Measurements from ENCODE around the gene SH3D21. TPM values are rescaled to one million over a fixed set of nuclear protein-coding genes. Genes with fewer than 3 reads are reported as not detected.

Gene SH3D21
- total RNA-seq, 4 donors from 2014 or later: 6.0 to 26.6 (median 16.0) TPM

DNA sequence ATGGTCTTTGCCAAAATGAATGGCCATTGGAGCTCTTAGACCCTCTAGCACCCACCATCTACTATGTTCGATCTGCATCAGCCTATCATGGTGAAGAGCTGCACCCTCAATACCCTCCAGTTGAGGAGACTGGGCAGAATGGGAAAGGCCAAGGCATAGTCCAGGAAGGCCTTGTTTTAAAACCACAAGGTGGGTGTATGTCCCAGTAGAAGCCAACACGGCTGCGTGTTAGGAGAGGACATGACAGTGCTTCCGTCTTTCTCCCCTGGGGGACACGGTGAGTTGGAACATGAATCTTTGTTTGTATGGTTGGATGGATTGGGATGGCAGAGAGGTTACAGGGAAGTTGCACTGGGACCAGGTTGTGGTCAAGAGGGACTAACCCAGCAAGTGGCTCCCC is 18.6 kb upstream of the SH3D21 start:
- TF ChIP-seq EP300 (IDR thresholded peaks at IDR 0.05): no peak
- TF ChIP-seq POLR2A (IDR thresholded peaks at IDR 0.05): no peak
- Histone ChIP-seq H3K4me1 (peaks cover 17% of the 10 kb centered on the region), H3K9me3 (no peaks in the 10 kb centered on the region), H3K27me3 (no peaks in the 10 kb centered on the region), H3K27ac (no peak overlapping the region), H3K36me3 (peaks cover 78% of the 10 kb centered on the region), H3K4me3 (no peak overlapping the region)
- 87% methylated on average over 5 of the region's 5 CpGs for WGBS
- no peak for DNase-seq (ENCODE audit: low spot score in 2 of 2)

- TF ChIP-seq, protein P1, sequence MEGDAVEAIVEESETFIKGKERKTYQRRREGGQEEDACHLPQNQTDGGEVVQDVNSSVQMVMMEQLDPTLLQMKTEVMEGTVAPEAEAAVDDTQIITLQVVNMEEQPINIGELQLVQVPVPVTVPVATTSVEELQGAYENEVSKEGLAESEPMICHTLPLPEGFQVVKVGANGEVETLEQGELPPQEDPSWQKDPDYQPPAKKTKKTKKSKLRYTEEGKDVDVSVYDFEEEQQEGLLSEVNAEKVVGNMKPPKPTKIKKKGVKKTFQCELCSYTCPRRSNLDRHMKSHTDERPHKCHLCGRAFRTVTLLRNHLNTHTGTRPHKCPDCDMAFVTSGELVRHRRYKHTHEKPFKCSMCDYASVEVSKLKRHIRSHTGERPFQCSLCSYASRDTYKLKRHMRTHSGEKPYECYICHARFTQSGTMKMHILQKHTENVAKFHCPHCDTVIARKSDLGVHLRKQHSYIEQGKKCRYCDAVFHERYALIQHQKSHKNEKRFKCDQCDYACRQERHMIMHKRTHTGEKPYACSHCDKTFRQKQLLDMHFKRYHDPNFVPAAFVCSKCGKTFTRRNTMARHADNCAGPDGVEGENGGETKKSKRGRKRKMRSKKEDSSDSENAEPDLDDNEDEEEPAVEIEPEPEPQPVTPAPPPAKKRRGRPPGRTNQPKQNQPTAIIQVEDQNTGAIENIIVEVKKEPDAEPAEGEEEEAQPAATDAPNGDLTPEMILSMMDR (IDR thresholded peaks at IDR 0.05): no peak
- peak overlapping the region; percentile 84 for H3K27ac ChIP-seq
Observed at GRCh38 chr1:36295390-36295789, 10.8 kb upstream of the SH3D21 start.

GRCh38 chr1:36297062-36297461 is 9.1 kb upstream of the SH3D21 start:
- 86% methylated on average over 2 of the region's 2 CpGs for WGBS

More at GRCh38 chr1:36295390-36295789, 10.8 kb upstream of the SH3D21 start:
- peaks cover 68% of the 10 kb centered on the region for H3K36me3 ChIP-seq
- no peak for DNase-seq (ENCODE audit: low spot score in 2 of 2)
- no peaks in the 10 kb centered on the region for H3K27me3 ChIP-seq
- no peaks in the 10 kb centered on the region for H3K9me3 ChIP-seq
- H3K4me1 ChIP-seq: peaks cover 26% of the 10 kb centered on the region
- 91% methylated on average over 2 of the region's 2 CpGs for WGBS
- H3K4me3 ChIP-seq: no peak overlapping the region

DNA sequence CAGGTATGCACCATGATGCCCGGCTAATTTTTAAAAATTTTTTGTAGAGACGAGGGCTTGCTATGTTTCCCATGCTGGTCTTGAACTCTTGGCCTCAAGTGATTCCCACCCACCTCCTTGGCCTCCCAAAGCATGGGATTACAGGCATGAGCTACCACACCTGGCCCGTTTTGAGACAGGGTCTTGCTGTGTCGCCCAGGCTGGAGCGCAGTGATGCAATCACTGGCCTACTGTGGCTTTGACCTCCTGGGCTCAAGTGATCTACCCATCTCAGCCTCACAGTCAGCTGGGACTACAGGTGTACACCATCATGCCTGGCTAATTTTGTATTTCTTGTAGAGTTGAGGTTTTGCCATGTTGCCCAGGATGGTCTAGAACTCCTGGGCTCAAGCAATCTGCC is 7.5 kb upstream of the SH3D21 start:
- Histone ChIP-seq H3K27me3 (no peaks in the 10 kb centered on the region), H3K27ac (peak overlapping the region; percentile 84), H3K4me1 (peaks cover 34% of the 10 kb centered on the region), H3K36me3 (peaks cover 72% of the 10 kb centered on the region), H3K9me3 (no peaks in the 10 kb centered on the region), H3K4me3 (no peak overlapping the region)
- WGBS: 89% methylated on average over 5 of the region's 5 CpGs
- DNase-seq (ENCODE audit: low spot score in 2 of 2): no peak
- TF ChIP-seq POLR2AphosphoS5 (IDR thresholded peaks at IDR 0.05) (no peak), POLR2A (IDR thresholded peaks at IDR 0.05) (no peak), EP300 (IDR thresholded peaks at IDR 0.05) (no peak)
- TF ChIP-seq, protein P1 (IDR thresholded peaks at IDR 0.05): no peak

More at GRCh38 chr1:36297062-36297461, 9.1 kb upstream of the SH3D21 start:
- Histone ChIP-seq H3K4me1 (peaks cover 34% of the 10 kb centered on the region), H3K36me3 (peaks cover 66% of the 10 kb centered on the region), H3K9me3 (no peaks in the 10 kb centered on the region), H3K27me3 (no peaks in the 10 kb centered on the region), H3K4me3 (no peak overlapping the region), H3K27ac (peak overlapping the region; percentile 84)
- no peak for DNase-seq (ENCODE audit: low spot score in 2 of 2)
- TF ChIP-seq POLR2AphosphoS5 (IDR thresholded peaks at IDR 0.05) (peak in 1 of 3 donors; percentile 25), EP300 (IDR thresholded peaks at IDR 0.05) (no peak)

- Histone ChIP-seq H3K36me3 (peaks cover 68% of the 10 kb centered on the region), H3K4me1 (peaks cover 37% of the 10 kb centered on the region), H3K27me3 (no peaks in the 10 kb centered on the region), H3K4me3 (no peak overlapping the region), H3K9me3 (no peaks in the 10 kb centered on the region), H3K27ac (peak overlapping the region; percentile 84)
- DNase-seq (ENCODE audit: low spot score in 2 of 2): no peak
- WGBS: 63% methylated on average over 1 of the region's 1 CpG
- no peak for TF ChIP-seq POLR2AphosphoS5 (IDR thresholded peaks at IDR 0.05)
- TF ChIP-seq, protein P1 (IDR thresholded peaks at IDR 0.05): no peak
Observed at GRCh38 chr1:36300526-36300925, 5.6 kb upstream of the SH3D21 start.

- no peak for DNase-seq (ENCODE audit: low spot score in 2 of 2)
- no peak overlapping the region for H3K4me3 ChIP-seq
- WGBS: 55% methylated on average over 1 of the region's 1 CpG
- TF ChIP-seq, protein P1 (IDR thresholded peaks at IDR 0.05): no peak
- H3K9me3 ChIP-seq: no peaks in the 10 kb centered on the region
- peaks cover 44% of the 10 kb centered on the region for H3K4me1 ChIP-seq
- peak overlapping the region; percentile 84 for H3K27ac ChIP-seq
- H3K36me3 ChIP-seq: peaks cover 66% of the 10 kb centered on the region
- no peaks in the 10 kb centered on the region for H3K27me3 ChIP-seq
Observed at GRCh38 chr1:36301220-36301619, 4.9 kb upstream of the SH3D21 start.
